Endodermal cell (in vitro differentiated cells): Measurements from ENCODE around the gene FNDC8. TPM values are rescaled to one million over a fixed set of nuclear protein-coding genes. Genes with fewer than 3 reads are reported as not detected.

Experiments used
- DNase-seq: peaks from one replicate; pipeline ENCODE4 v3.0.0-alpha.2; 2017
- H3K27ac ChIP-seq: 2 replicates; pipeline ENCODE4 v1.5.1; 2013; ENCODE audit warnings: mild to moderate bottlenecking, low read depth, low read length, moderate library complexity
- H3K27me3 ChIP-seq: 2 replicates; pipeline ENCODE4 v1.6.1; 2013; ENCODE audit warnings: mild to moderate bottlenecking, low read length, moderate library complexity; ENCODE audit not compliant: insufficient read depth, control insufficient read depth, poor library complexity, severe bottlenecking
- H3K36me3 ChIP-seq: 2 replicates; pipeline ENCODE4 v1.7.0; 2013; ENCODE audit warnings: mild to moderate bottlenecking, low read length, moderate library complexity; ENCODE audit not compliant: control insufficient read depth, insufficient read depth
- H3K4me1 ChIP-seq: one replicate; pipeline ENCODE4 v1.7.0; 2013; ENCODE audit warnings: low read length; ENCODE audit not compliant: control insufficient read depth, insufficient read depth
- H3K4me3 ChIP-seq: 2 replicates; pipeline ENCODE4 v1.5.1; 2013; ENCODE audit warnings: mild to moderate bottlenecking, low read length, moderate library complexity
- H3K9ac ChIP-seq: 2 replicates; pipeline ENCODE4 v1.6.1; 2013; ENCODE audit warnings: mild to moderate bottlenecking, low read length, moderate library complexity; ENCODE audit not compliant: poor library complexity, severe bottlenecking; ENCODE audit errors: extremely low read depth
- H3K9me3 ChIP-seq: 2 replicates; pipeline ENCODE4 v1.6.1; 2013; ENCODE audit warnings: mild to moderate bottlenecking, low read length, moderate library complexity; ENCODE audit not compliant: control insufficient read depth
- H3K27ac Mint-ChIP-seq: 2 replicates; pipeline ENCODE4 v1.8.0; 2020; ENCODE audit warnings: mixed read lengths
- H3K27me3 Mint-ChIP-seq: 2 replicates; pipeline ENCODE4 v1.8.0; 2021; ENCODE audit warnings: mild to moderate bottlenecking, mixed read lengths; ENCODE audit not compliant: insufficient read depth
- H3K36me3 Mint-ChIP-seq: 2 replicates; pipeline ENCODE4 v1.8.0; 2020; ENCODE audit warnings: low read depth, mixed read lengths
- H3K4me1 Mint-ChIP-seq: 2 replicates; pipeline ENCODE4 v1.8.0; 2020; ENCODE audit warnings: mixed read lengths
- H3K4me3 Mint-ChIP-seq: 2 replicates; pipeline ENCODE4 v1.8.0; 2020; ENCODE audit warnings: mild to moderate bottlenecking, moderate library complexity, mixed read lengths
- H3K9me3 Mint-ChIP-seq: 2 replicates; pipeline ENCODE4 v1.8.0; 2020; ENCODE audit warnings: mild to moderate bottlenecking, mixed read lengths
- CTCF ChIP-seq: fragments of 200-600 bp; sonication (generic); conservative IDR thresholded peaks from 2 replicates; pipeline ENCODE4 v1.5.0; 2021; ENCODE audit warnings: antibody characterized with exemption, mild to moderate bottlenecking
- WGBS, 2 experiments: methylation state at CpG; one replicate each; pipeline versions ENCODE4 v1.1.5 to v1.1.7; 2013; ENCODE audit warnings: missing lambda C conversion rate in 2 of 2, mixed read lengths in 1 of 2; ENCODE audit not compliant: insufficient coverage in 1 of 2, insufficient read length in 1 of 2; 5-methylcytosine and 5-hydroxymethylcytosine counted together
- total RNA-seq, 2 donors: library from RNA; stranded (reverse); fragmentation: NEBNext Ultra II Directional in 1 of 2; extraction: Animal tissue kit (Norgen Biotek cat#: 25700) in 1 of 2; gene quantifications; 2 replicates in 1 of 2; 3 replicates in 1 of 2; pipeline ENCODE4 v1.2.1, GENCODE V29; 2021

The FNDC8 gene
- total RNA-seq, 2 donors from 2014 or later = not detected

- H3K4me1 Mint-ChIP-seq = peaks cover 48% of the 10 kb centered on the region
- H3K27me3 ChIP-seq = no peaks in the 10 kb centered on the region
- DNase-seq = no peak
- no CpG with 5 or more reads among the region's 1 CpG for WGBS, 2 experiments
- peaks cover 13% of the 10 kb centered on the region for H3K4me1 ChIP-seq
- no peak overlapping the region for H3K27ac ChIP-seq
- no peak overlapping the region for H3K9ac ChIP-seq
- H3K9me3 Mint-ChIP-seq = no peaks in the 10 kb centered on the region
- H3K36me3 ChIP-seq = no peaks in the 10 kb centered on the region
- H3K27ac Mint-ChIP-seq = no peak overlapping the region
- no peak overlapping the region for H3K4me3 Mint-ChIP-seq
- H3K27me3 Mint-ChIP-seq = no peaks in the 10 kb centered on the region
- H3K9me3 ChIP-seq = no peaks in the 10 kb centered on the region
- H3K36me3 Mint-ChIP-seq = peaks cover 2% of the 10 kb centered on the region
- TF ChIP-seq CTCF = no peak
- H3K4me3 ChIP-seq = no peak overlapping the region
These were observed 40.9 kb upstream of the FNDC8 start for GRCh38 chr17:35080536-35080935.

GRCh38 chr17:35081638-35082037 is 39.8 kb upstream of the FNDC8 start:
- DNase-seq = no peak
- H3K4me1 Mint-ChIP-seq = peaks cover 57% of the 10 kb centered on the region
- H3K4me3 Mint-ChIP-seq = no peak overlapping the region
- Histone ChIP-seq H3K36me3 (no peaks in the 10 kb centered on the region), H3K27me3 (no peaks in the 10 kb centered on the region), H3K9me3 (no peaks in the 10 kb centered on the region), H3K4me1 (peaks cover 13% of the 10 kb centered on the region), H3K4me3 (no peak overlapping the region), H3K9ac (no peak overlapping the region), H3K27ac (no peak overlapping the region)
- 90% methylated on average over 1 of the region's 1 CpG; no CpG with 5 or more reads in 1 of the 2 experiments for WGBS, 2 experiments
- no peak overlapping the region for H3K27ac Mint-ChIP-seq
- TF ChIP-seq CTCF = no peak
- peaks cover 2% of the 10 kb centered on the region for H3K36me3 Mint-ChIP-seq
- no peaks in the 10 kb centered on the region for H3K9me3 Mint-ChIP-seq
- H3K27me3 Mint-ChIP-seq = no peaks in the 10 kb centered on the region

- Mint-ChIP-seq H3K27me3 (no peaks in the 10 kb centered on the region), H3K4me1 (peaks cover 61% of the 10 kb centered on the region), H3K27ac (no peak overlapping the region), H3K36me3 (peaks cover 2% of the 10 kb centered on the region), H3K9me3 (no peaks in the 10 kb centered on the region), H3K4me3 (no peak overlapping the region)
- DNase-seq = no peak
- Histone ChIP-seq H3K4me3 (no peak overlapping the region), H3K4me1 (peaks cover 11% of the 10 kb centered on the region), H3K9ac (no peak overlapping the region), H3K27ac (no peak overlapping the region), H3K9me3 (no peaks in the 10 kb centered on the region), H3K27me3 (no peaks in the 10 kb centered on the region), H3K36me3 (no peaks in the 10 kb centered on the region)
- 74 to 78% methylated on average over 2 to 3 of the region's 3 CpGs for WGBS, 2 experiments
- no peak for TF ChIP-seq CTCF
These were observed 39.2 kb upstream of the FNDC8 start for GRCh38 chr17:35082073-35082657.
